H1 (cell line): ENCODE data around the gene ENAH. TPM values are rescaled to one million over a fixed set of nuclear protein-coding genes. Genes with fewer than 3 reads are reported as not detected.

ENCODE experiments used
- RAD21 ChIP-seq, 2 experiments: IDR thresholded peaks in 1 of 2; conservative IDR thresholded peaks in 1 of 2; 2 replicates each; pipeline ENCODE4 v1.6.1; 2011; ENCODE audit warnings: low read depth in 2 of 2, low read length in 2 of 2, improper control_type of control experiment in 1 of 2, inconsistent platforms in 1 of 2, mild to moderate bottlenecking in 1 of 2, moderate library complexity in 1 of 2
- polyA plus RNA-seq, 7 experiments: library from polyadenylated mRNA; depleted of rRNA in 3 of 7; stranded (reverse) in 5 of 7; unstranded in 2 of 7; fragments of >200 nt in 5 of 7; fragments of 200-250 nt in 2 of 7; gene quantifications; 1 replicate in 5 of 7; 2 replicates in 1 of 7; 4 replicates in 1 of 7; pipeline versions ENCODE4 v1.2.1 to v1.2.3, GENCODE V29; 2011 to 2013; ENCODE audit warnings: missing spikeins in 2 of 7, mixed read lengths in 2 of 7
- total RNA-seq: library from RNA; stranded (reverse); fragmentation: NEBNext Ultra II Directional; extraction: Animal tissue kit (Norgen Biotek cat#: 25700); gene quantifications from 2 replicates; pipeline ENCODE4 v1.2.1, GENCODE V29; 2021

Gene ENAH
- total and polyA plus RNA-seq, 2 of the 8 experiments (the other 6 are each of a cell fraction or from before 2014, with no cell fraction given) = 39.1 to 335 TPM

DNA sequence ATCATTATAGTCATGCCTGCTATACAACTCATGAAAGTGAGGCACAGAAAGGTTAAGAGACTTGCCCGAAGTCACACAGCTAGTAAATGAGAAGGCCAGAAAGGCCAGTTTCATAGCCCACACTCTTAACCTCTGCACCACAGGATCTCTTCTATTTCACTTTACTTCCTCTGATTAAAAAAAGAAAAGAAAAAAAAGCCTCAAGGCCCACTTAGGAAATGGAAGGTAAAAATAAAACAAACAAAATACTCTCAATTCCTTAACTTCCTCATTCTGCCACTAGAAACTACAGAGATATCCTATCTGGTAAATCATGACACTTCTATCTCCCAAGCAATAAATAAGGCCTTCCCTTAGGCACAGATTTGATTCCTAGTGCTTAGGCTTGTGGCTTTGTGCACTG lies 7.6 kb upstream of the ENAH start (continued):
- no peak for TF ChIP-seq RAD21 (IDR thresholded peaks at IDR 0.05 in 1 of 2, conservative IDR thresholded peaks at IDR 0.05 in 1 of 2; ENCODE audit: low read depth in 2 of 2, low read length in 2 of 2)
- TF ChIP-seq, all 59 proteins: peak for 0
